IMR-90 (cell line): ENCODE data around the gene PRMT1.

ENCODE experiments used
- BHLHE40 ChIP-seq: fragments of 150-350 bp; IDR thresholded peaks from 2 replicates; pipeline ENCODE4 v1.6.1; 2016; ENCODE audit warnings: mild to moderate bottlenecking, low read depth, low read length
- CEBPB ChIP-seq: IDR thresholded peaks from 2 replicates; pipeline ENCODE4 v1.6.1; 2012; ENCODE audit warnings: low read depth, low read length, improper control_type of control experiment
- CHD1 ChIP-seq: IDR thresholded peaks from 2 replicates; pipeline ENCODE4 v1.6.1; 2012; ENCODE audit warnings: low read depth, low read length, improper control_type of control experiment
- CTCF ChIP-seq: conservative IDR thresholded peaks from 2 replicates; pipeline ENCODE4 v1.5.1; 2012; ENCODE audit warnings: mild to moderate bottlenecking, low read depth, low read length, improper control_type of control experiment
- MAFK ChIP-seq: IDR thresholded peaks from 2 replicates; pipeline ENCODE4 v1.6.1; 2012; ENCODE audit warnings: low read depth, low read length, improper control_type of control experiment
- MAZ ChIP-seq: IDR thresholded peaks from 2 replicates; pipeline ENCODE4 v1.6.1; 2012; ENCODE audit warnings: low read depth, mild to moderate bottlenecking, low read length, improper control_type of control experiment, moderate library complexity, borderline replicate concordance
- MXI1 ChIP-seq: IDR thresholded peaks from 2 replicates; pipeline ENCODE4 v1.6.1; 2012; ENCODE audit warnings: low read depth, mild to moderate bottlenecking, low read length, moderate library complexity, borderline replicate concordance
- POLR2A ChIP-seq: IDR thresholded peaks from 2 replicates; pipeline ENCODE4 v1.6.1; 2012; ENCODE audit warnings: mild to moderate bottlenecking, low read depth, low read length
- RAD21 ChIP-seq: IDR thresholded peaks from 2 replicates; pipeline ENCODE4 v1.6.1; 2012; ENCODE audit warnings: low read length, improper control_type of control experiment
- RFX5 ChIP-seq: IDR thresholded peaks from 2 replicates; pipeline ENCODE4 v1.8.0; 2012; ENCODE audit warnings: low read depth, mild to moderate bottlenecking, low read length, moderate library complexity
- TF ChIP-seq, protein P1 (sequence below): fragments of 150-350 bp; IDR thresholded peaks from 2 replicates; pipeline ENCODE4 v1.6.1; 2016; ENCODE audit warnings: low read depth, mild to moderate bottlenecking, low read length, moderate library complexity, borderline replicate concordance
- TF ChIP-seq, protein P2 (sequence below): fragments of 150-350 bp; IDR thresholded peaks from 2 replicates; pipeline ENCODE4 v1.6.1; 2017; ENCODE audit warnings: mild to moderate bottlenecking, antibody characterized with exemption, low read length, low read depth

DNA sequence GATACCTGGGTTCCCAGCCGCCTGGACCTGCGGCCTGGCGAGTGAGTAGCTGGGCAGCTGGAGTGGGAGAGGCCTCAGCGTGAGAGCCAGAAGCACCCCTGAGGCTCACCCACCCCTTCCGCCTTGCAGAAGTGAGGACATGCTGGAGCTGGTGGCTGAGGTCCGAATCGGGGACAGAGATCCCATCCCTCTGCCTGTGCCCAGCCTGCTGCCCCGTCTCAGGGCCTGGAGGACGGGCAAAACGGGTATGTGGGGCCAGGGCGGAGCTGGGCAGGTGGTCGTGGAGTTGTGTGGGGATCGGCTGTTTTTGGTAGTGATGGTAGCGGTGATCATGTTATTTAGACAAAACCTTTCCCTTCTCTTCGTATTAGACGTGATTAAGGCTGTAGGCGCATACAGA lies 30.5 kb upstream of the PRMT1 start:
- TF ChIP-seq, protein P1, sequence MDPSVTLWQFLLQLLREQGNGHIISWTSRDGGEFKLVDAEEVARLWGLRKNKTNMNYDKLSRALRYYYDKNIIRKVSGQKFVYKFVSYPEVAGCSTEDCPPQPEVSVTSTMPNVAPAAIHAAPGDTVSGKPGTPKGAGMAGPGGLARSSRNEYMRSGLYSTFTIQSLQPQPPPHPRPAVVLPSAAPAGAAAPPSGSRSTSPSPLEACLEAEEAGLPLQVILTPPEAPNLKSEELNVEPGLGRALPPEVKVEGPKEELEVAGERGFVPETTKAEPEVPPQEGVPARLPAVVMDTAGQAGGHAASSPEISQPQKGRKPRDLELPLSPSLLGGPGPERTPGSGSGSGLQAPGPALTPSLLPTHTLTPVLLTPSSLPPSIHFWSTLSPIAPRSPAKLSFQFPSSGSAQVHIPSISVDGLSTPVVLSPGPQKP = no peak
- TF ChIP-seq CEBPB (no peak), RAD21 (no peak), MAZ (no peak), CTCF (no peak), POLR2A (no peak), CHD1 (no peak), MXI1 (no peak), RFX5 (no peak), BHLHE40 (no peak), MAFK (no peak)
- TF ChIP-seq, protein P2, sequence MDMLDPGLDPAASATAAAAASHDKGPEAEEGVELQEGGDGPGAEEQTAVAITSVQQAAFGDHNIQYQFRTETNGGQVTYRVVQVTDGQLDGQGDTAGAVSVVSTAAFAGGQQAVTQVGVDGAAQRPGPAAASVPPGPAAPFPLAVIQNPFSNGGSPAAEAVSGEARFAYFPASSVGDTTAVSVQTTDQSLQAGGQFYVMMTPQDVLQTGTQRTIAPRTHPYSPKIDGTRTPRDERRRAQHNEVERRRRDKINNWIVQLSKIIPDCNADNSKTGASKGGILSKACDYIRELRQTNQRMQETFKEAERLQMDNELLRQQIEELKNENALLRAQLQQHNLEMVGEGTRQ = no peak
